HEK293 (cell line): Measurements from ENCODE around the gene PHF19.

Experiments used
- HOXA7 ChIP-seq: sonication (generic); formaldehyde crosslinking; IDR thresholded peaks from 2 replicates; pipeline ENCODE4 v1.8.1; 2022; ENCODE audit warnings: missing genetic modification reagents, borderline replicate concordance
- ZBTB8A ChIP-seq: fragments of 450-650 bp; formaldehyde crosslinking; IDR thresholded peaks from 2 replicates; pipeline ENCODE4 v1.5.1; 2016; ENCODE audit warnings: missing biosample characterization, missing genetic modification characterization
- TF ChIP-seq, protein P1 (sequence below): fragments of 450-650 bp; formaldehyde crosslinking; IDR thresholded peaks from 2 replicates; pipeline ENCODE4 v1.5.1; 2016; ENCODE audit warnings: missing biosample characterization, missing genetic modification characterization
- TF ChIP-seq, protein P2 (sequence below): IDR thresholded peaks from 2 replicates; pipeline ENCODE4 v1.6.1; 2011; ENCODE audit warnings: mild to moderate bottlenecking, low read depth, low read length, borderline replicate concordance

DNA sequence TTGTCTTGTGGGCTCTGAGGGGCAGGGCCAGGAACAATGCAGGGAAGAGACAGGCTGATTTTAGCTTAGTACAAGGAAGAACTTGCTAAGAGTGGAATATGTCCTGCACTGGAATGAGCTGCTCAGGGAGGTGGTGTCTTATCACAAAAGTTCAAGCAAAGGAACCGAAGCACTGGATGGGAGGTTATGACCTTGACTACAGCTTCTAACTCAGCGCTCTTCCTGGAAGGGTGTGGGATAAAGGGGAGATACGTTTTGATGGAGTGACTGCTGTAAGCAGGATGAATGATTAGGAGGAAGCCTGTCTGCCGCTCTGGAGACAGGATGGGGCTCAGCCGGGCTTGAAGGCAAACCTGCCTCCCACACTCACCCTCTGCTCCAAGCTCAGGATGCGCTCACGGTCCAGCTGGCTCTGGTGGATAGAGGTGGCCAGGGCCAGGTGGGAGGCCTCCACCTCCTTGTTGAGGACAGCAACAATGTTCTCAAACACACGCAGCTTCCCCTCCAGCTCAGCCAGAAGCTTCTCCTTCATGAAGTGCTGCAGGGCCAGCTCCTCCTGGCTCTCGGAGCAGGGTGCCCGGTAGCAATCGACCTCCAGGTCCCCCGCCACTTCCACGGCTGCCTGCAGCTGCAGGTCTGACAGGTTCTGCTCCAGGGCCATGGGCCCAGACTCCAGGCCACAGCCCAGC, 36.1 kb upstream of the PHF19 start:
- TF ChIP-seq ZBTB8A = no peak
- TF ChIP-seq, protein P1, sequence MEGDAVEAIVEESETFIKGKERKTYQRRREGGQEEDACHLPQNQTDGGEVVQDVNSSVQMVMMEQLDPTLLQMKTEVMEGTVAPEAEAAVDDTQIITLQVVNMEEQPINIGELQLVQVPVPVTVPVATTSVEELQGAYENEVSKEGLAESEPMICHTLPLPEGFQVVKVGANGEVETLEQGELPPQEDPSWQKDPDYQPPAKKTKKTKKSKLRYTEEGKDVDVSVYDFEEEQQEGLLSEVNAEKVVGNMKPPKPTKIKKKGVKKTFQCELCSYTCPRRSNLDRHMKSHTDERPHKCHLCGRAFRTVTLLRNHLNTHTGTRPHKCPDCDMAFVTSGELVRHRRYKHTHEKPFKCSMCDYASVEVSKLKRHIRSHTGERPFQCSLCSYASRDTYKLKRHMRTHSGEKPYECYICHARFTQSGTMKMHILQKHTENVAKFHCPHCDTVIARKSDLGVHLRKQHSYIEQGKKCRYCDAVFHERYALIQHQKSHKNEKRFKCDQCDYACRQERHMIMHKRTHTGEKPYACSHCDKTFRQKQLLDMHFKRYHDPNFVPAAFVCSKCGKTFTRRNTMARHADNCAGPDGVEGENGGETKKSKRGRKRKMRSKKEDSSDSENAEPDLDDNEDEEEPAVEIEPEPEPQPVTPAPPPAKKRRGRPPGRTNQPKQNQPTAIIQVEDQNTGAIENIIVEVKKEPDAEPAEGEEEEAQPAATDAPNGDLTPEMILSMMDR (tag by site-specific recombination) = no peak
- TF ChIP-seq, protein P2, sequence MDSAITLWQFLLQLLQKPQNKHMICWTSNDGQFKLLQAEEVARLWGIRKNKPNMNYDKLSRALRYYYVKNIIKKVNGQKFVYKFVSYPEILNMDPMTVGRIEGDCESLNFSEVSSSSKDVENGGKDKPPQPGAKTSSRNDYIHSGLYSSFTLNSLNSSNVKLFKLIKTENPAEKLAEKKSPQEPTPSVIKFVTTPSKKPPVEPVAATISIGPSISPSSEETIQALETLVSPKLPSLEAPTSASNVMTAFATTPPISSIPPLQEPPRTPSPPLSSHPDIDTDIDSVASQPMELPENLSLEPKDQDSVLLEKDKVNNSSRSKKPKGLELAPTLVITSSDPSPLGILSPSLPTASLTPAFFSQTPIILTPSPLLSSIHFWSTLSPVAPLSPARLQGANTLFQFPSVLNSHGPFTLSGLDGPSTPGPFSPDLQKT = no peak
- no peak for TF ChIP-seq HOXA7 (CRISPR knock-in tag)
